Measurements from ENCODE around the gene TLR2. TPM values are rescaled to one million over a fixed set of nuclear protein-coding genes. Genes with fewer than 3 reads are reported as not detected.

The TLR2 gene
- total RNA-seq, 6 experiments from 2014 or later = 4.2 to 22.3 (median 12.1) TPM

DNA sequence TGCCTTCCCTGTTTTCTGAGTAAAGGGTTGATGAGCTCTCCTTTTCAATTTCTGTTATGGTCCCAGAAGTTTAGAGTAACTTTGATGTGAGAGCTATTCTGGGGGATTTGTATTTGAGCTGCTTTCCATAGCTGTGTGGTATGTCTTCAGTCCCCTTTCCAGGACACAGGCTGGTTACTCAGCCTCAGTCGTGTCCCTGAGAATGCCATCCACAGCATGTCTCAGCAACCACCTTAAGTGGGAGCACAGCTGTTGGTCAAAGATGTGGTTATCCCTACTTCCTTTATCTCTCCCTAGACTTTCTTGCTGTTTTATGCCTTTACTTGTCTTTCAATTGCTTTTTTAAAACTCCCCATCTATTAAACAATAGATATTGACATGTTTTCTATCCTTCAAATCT, 38.0 kb downstream of the TLR2 start:
- Histone ChIP-seq H3K36me3 (no peaks in the 10 kb centered on the region), H3K27ac (no peak overlapping the region), H3K4me1 (peaks cover 0 to 9% (median 4%) of the 10 kb centered on the region in 4 donors), H3K9me3 (no peaks in the 10 kb centered on the region), H3K27me3 (no peaks in the 10 kb centered on the region), H3K4me3 (no peak overlapping the region)
- WGBS (ENCODE audit: insufficient coverage, low coverage, low lambda C conversion rate, missing lambda C conversion rate) = 40% methylated on average over 1 of the region's 1 CpG
- ATAC-seq (no peak), DNase-seq (no peak)
- TF ChIP-seq, protein P1, sequence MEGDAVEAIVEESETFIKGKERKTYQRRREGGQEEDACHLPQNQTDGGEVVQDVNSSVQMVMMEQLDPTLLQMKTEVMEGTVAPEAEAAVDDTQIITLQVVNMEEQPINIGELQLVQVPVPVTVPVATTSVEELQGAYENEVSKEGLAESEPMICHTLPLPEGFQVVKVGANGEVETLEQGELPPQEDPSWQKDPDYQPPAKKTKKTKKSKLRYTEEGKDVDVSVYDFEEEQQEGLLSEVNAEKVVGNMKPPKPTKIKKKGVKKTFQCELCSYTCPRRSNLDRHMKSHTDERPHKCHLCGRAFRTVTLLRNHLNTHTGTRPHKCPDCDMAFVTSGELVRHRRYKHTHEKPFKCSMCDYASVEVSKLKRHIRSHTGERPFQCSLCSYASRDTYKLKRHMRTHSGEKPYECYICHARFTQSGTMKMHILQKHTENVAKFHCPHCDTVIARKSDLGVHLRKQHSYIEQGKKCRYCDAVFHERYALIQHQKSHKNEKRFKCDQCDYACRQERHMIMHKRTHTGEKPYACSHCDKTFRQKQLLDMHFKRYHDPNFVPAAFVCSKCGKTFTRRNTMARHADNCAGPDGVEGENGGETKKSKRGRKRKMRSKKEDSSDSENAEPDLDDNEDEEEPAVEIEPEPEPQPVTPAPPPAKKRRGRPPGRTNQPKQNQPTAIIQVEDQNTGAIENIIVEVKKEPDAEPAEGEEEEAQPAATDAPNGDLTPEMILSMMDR (IDR thresholded peaks at IDR 0.05) = no peak
- TF ChIP-seq POLR2A (IDR thresholded peaks at IDR 0.05) = no peak
- intact Hi-C loops (cut with DNase I) = no loop called here

DNA sequence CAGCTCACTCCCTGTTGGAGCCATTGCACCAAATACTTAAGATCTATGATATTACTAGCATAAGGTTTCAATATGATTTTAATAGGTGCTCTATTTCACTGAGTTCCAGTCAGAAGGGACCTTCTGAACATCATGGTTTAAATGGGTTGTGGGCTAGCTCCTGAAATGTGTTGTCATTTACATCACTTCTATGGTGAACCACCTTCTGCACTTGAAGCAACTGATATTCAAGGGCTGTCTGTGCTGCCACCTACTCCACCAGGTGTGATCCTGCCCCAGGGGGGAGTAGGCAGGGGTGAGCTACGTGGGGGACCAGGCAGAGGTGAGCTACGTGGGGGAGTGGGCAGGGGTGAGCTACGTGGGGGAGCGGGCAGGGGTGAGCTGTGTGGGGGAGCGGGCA, 40.5 kb downstream of the TLR2 start:
- no peak overlapping the region for H3K27ac ChIP-seq
- DNase-seq = no peak
- peaks cover 0 to 9% (median 4%) of the 10 kb centered on the region in 4 donors for H3K4me1 ChIP-seq
- no peaks in the 10 kb centered on the region for H3K9me3 ChIP-seq
- H3K36me3 ChIP-seq = no peaks in the 10 kb centered on the region
- intact Hi-C loops (cut with DNase I) = no loop called here
- TF ChIP-seq, protein P1 (IDR thresholded peaks at IDR 0.05) = no peak
- TF ChIP-seq POLR2A (IDR thresholded peaks at IDR 0.05) = no peak
- no peak for ATAC-seq
- WGBS (ENCODE audit: insufficient coverage, low coverage, low lambda C conversion rate, missing lambda C conversion rate) = 90% methylated on average over 5 of the region's 5 CpGs
- H3K4me3 ChIP-seq = no peak overlapping the region
- H3K27me3 ChIP-seq = no peaks in the 10 kb centered on the region

DNA sequence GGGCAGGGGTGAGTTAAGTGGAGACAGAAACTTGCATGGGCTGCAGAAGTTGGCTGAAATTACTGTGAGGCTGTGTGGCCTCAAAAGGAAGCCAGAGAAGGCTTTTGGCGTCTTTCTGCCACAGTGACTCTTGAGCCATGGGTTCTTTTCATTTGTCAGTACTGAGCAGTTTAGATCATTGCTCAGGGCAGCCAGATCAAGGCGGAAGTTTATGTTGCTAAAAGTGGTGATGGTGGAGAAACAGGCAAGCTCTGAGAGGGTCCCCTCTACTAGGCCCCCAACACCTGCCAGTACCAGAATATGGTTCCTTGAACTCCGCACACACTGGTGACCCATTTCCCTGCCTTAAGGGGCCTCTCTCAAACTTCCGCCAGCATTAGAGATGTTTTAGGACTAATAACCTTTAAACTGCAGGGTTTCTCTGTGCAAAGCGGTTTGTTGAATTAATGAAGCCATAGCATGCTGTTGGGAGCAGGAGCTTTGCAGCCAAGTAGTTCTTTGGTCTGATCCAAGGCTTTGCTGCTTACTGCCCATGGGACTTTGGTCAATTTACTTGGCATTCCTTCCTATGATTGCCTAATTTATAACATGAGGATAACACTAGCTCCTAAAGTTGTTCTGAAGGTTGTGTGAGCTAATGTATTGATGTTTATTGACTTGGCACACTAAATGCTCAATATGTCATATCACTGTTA, 41.2 kb downstream of the TLR2 start:
- ATAC-seq (peak; percentile 80 to 93 (median 85)), DNase-seq (no peak)
- H3K36me3 ChIP-seq = no peaks in the 10 kb centered on the region
- H3K4me1 ChIP-seq = peaks cover 0 to 9% (median 4%) of the 10 kb centered on the region in 4 donors
- no peaks in the 10 kb centered on the region for H3K9me3 ChIP-seq
- WGBS (ENCODE audit: insufficient coverage, low coverage, low lambda C conversion rate, missing lambda C conversion rate) = 60% methylated on average over 4 of the region's 5 CpGs
- H3K27ac ChIP-seq = no peak overlapping the region
- TF ChIP-seq POLR2A (IDR thresholded peaks at IDR 0.05) = no peak
- TF ChIP-seq, protein P1 (IDR thresholded peaks at IDR 0.05) = no peak
- H3K4me3 ChIP-seq = no peak overlapping the region
- no peaks in the 10 kb centered on the region for H3K27me3 ChIP-seq
- intact Hi-C loops (cut with DNase I) = no loop called here

DNA sequence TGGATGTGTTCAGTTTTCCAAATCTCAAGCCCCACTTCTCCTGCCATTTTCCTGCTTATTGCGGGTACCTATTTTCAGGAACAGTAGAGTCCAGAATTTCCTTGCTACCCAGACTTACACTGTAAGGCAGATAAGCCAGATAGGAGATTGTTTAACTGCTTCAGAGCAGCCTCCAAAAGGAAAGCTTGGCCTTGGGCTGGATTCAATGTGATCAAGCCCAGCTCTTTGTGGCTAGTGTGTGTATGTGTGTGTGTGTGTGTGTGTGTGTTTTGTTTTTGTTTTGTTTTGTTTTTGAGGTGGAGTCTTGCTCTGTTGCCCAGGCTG, 41.7 kb downstream of the TLR2 start:
- no peak overlapping the region for H3K27ac ChIP-seq
- peak in 3 of 4 donors; percentile 27 to 57 (median 34) for ATAC-seq
- no peaks in the 10 kb centered on the region for H3K27me3 ChIP-seq
- H3K4me3 ChIP-seq = no peak overlapping the region
- no peaks in the 10 kb centered on the region for H3K36me3 ChIP-seq
- H3K9me3 ChIP-seq = no peaks in the 10 kb centered on the region
- DNase-seq = no peak
- no peak for TF ChIP-seq POLR2A (IDR thresholded peaks at IDR 0.05)
- TF ChIP-seq, protein P1 (IDR thresholded peaks at IDR 0.05) = no peak
- H3K4me1 ChIP-seq = peaks cover 0 to 9% (median 4%) of the 10 kb centered on the region in 4 donors
- intact Hi-C loops (cut with DNase I) = no loop called here
- WGBS (ENCODE audit: insufficient coverage, low coverage, low lambda C conversion rate, missing lambda C conversion rate) = 75% methylated on average over 1 of the region's 1 CpG
